Measurements from ENCODE around the gene NFIA.

DNA sequence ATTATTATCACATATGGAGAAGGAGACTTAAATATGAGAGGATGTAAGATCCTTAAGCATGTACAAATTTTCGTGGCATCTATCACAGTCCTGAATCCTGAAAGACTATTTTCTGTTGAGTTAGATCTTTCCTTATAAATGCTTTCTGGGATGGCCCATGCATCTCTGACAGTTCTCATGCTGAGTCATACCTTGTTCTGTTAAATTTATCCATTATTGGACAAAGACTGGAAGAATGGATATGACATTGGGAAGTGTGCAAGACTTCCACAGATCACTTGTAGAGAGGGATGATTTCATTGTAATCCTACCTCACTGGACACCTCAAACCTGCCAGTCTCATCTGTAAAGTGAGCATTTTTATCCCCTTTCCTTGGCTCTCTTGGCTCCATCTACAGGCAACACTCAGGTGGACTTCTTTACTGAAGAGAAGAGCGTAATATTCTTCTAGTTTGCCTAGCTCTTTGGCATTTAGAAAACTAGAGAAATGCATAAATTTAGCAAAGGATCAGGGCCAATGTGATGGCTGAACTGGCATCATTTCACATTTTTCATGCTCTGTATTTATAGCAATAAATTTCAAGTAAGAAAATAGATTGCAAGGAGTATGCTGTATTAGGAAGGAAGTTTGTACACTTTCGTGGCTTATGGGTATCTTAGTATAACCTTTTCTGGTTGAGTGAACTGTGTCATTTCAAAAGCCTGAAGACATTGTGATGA, 128.2 kb downstream of the NFIA start:
- no peak for TF ChIP-seq POLR2AphosphoS5 (IDR thresholded peaks at IDR 0.05; ENCODE audit: low read depth, low read length)
- no peak for TF ChIP-seq TAF1 (IDR thresholded peaks at IDR 0.05; ENCODE audit: low read depth, low read length)
- TF ChIP-seq POLR2A (IDR thresholded peaks at IDR 0.05; ENCODE audit: low read depth, low read length), result no peak
- TF ChIP-seq SPI1 (IDR thresholded peaks at IDR 0.05; ENCODE audit: low read depth, low read length), result no peak

All from GM12891 (cell line).